PC-9 (cell line): ENCODE results near the gene LRRC59. TPM values are rescaled to one million over a fixed set of nuclear protein-coding genes. Genes with fewer than 3 reads are reported as not detected.
"Not testable (repeated sequence)": the region's sequence is repeated elsewhere in the genome, so short reads cannot be mapped to it uniquely, and the experiment has no call there.

Experiments
- BruUV-seq: library from RNA; stranded (reverse); fragments of 400-500 nt; replicated peaks from 2 replicates; lab custom pipeline; 2021; lab: Mats Ljungman, UMichigan
- CTCF ChIA-PET: fragments of 300-600 bp; sonication (Branson Sonifier 250); formaldehyde crosslinking; loops from one replicate; lab custom pipeline; 2022; ENCODE audit warnings: antibody characterized with exemption; lab: Charles Lee
- POLR2A ChIA-PET: fragments of 300-600 bp; sonication (Branson Sonifier 250); formaldehyde crosslinking; loops from one replicate; lab custom pipeline; 2022; ENCODE audit warnings: antibody characterized with exemption; ENCODE audit not compliant: unreplicated experiment; lab: Charles Lee
- DNase-seq, 2 experiments: peaks; one replicate each; pipeline versions ENCODE4 v3.0.0 to v3.0.0-alpha.2; 2015 to 2022; ENCODE audit warnings: mixed read lengths in 1 of 2
- H2AFZ ChIP-seq: fragments of 200-600 bp; sonication (generic); 2 replicates; pipeline ENCODE4 v1.8.1; 2017; ENCODE audit warnings: antibody characterized with exemption
- H3F3A ChIP-seq: fragments of 200-600 bp; sonication (generic); 2 replicates; pipeline ENCODE4 v1.8.1; 2017; ENCODE audit warnings: antibody characterized with exemption, mild to moderate bottlenecking, low read depth; ENCODE audit not compliant: insufficient read depth
- H3K27ac ChIP-seq: fragments of 200-600 bp; sonication (generic); 2 replicates; pipeline ENCODE4 v1.6.1; 2016; ENCODE audit warnings: mixed run types
- H3K27me3 ChIP-seq: fragments of 200-600 bp; sonication (generic); 2 replicates; pipeline ENCODE4 v1.6.1; 2016; ENCODE audit warnings: low read depth, mixed run types; ENCODE audit not compliant: insufficient read depth
- H3K36me3 ChIP-seq: fragments of 200-600 bp; sonication (generic); 2 replicates; pipeline ENCODE4 v1.6.1; 2016; ENCODE audit warnings: low read depth, mixed run types
- H3K4me1 ChIP-seq: fragments of 200-600 bp; sonication (generic); replicated peaks from 2 replicates; pipeline ENCODE4 v1.6.1; 2016; ENCODE audit warnings: mixed run types; ENCODE audit not compliant: insufficient read depth
- H3K4me2 ChIP-seq: fragments of 200-600 bp; sonication (generic); 2 replicates; pipeline ENCODE4 v1.6.1; 2017; ENCODE audit warnings: mixed run types
- H3K4me3 ChIP-seq: fragments of 200-600 bp; sonication (generic); 2 replicates; pipeline ENCODE4 v1.6.1; 2016; ENCODE audit warnings: mixed run types
- H3K79me2 ChIP-seq: fragments of 200-600 bp; sonication (generic); 2 replicates; pipeline ENCODE4 v1.6.1; 2017; ENCODE audit warnings: low read depth, mixed run types
- H3K9me2 ChIP-seq: fragments of 200-600 bp; sonication (generic); 2 replicates; pipeline ENCODE4 v1.8.1; 2017; ENCODE audit warnings: mild to moderate bottlenecking; ENCODE audit not compliant: insufficient read depth
- H3K9me3 ChIP-seq: fragments of 200-600 bp; sonication (generic); 2 replicates; pipeline ENCODE4 v1.8.1; 2016; ENCODE audit warnings: low read depth; ENCODE audit not compliant: insufficient read depth
- H4K20me1 ChIP-seq: fragments of 200-600 bp; sonication (generic); 2 replicates; pipeline ENCODE4 v1.8.1; 2017; ENCODE audit not compliant: insufficient read depth
- CTCF ChIP-seq: fragments of 200-600 bp; sonication (generic); conservative IDR thresholded peaks from 2 replicates; pipeline ENCODE4 v1.6.1; 2017; ENCODE audit warnings: mixed run types, antibody characterized with exemption, mild to moderate bottlenecking, moderate library complexity
- EZH2 ChIP-seq: fragments of 200-600 bp; sonication (generic); IDR thresholded peaks from 2 replicates; pipeline ENCODE4 v1.8.0; 2017; ENCODE audit warnings: antibody characterized with exemption, low read depth
- intact Hi-C: fragments of 100-400 bp; cut with micrococcal nuclease; formaldehyde crosslinking; loops from one replicate; pipeline ENCODE4 v1.10.0; 2022; ENCODE audit not compliant: unreplicated experiment
- total RNA-seq: library from RNA; stranded (reverse); gene quantifications from 2 replicates; pipeline ENCODE4 v1.2.3, GENCODE V29; 2021

LRRC59 gene
- total RNA-seq, 1 experiment from 2014 or later = 102 TPM

GRCh38 chr17:50338645-50339044 lies 58.7 kb downstream of the LRRC59 start:
- H2AFZ ChIP-seq = no peak overlapping the region
- no peaks in the 10 kb centered on the region for H4K20me1 ChIP-seq
- H3K4me3 ChIP-seq = no peak overlapping the region
- H3K27ac ChIP-seq = no peak overlapping the region
- CTCF ChIA-PET = no interaction called here
- no peaks in the 10 kb centered on the region for H3K9me2 ChIP-seq
- H3K4me2 ChIP-seq = no peak overlapping the region
- POLR2A ChIA-PET = no interaction called here
- H3K4me1 ChIP-seq = no peaks in the 10 kb centered on the region
- H3K36me3 ChIP-seq = no peaks in the 10 kb centered on the region
- TF ChIP-seq CTCF (no peak), EZH2 (no peak)
- no peaks in the 10 kb centered on the region for H3K79me2 ChIP-seq
- H3K27me3 ChIP-seq = no peaks in the 10 kb centered on the region
- intact Hi-C loops = no loop called here
- no TSS peak for BruUV-seq
- H3K9me3 ChIP-seq = no peaks in the 10 kb centered on the region
- no peaks in the 10 kb centered on the region for H3F3A ChIP-seq
- no peak for DNase-seq

GRCh38 chr17:50337956-50338355 lies 59.4 kb downstream of the LRRC59 start:
- no peak for TF ChIP-seq EZH2
- no peak for TF ChIP-seq CTCF
- Histone ChIP-seq H2AFZ (no peak overlapping the region), H3K36me3 (no peaks in the 10 kb centered on the region), H3K27me3 (no peaks in the 10 kb centered on the region), H3K4me3 (no peak overlapping the region), H4K20me1 (no peaks in the 10 kb centered on the region), H3K79me2 (no peaks in the 10 kb centered on the region), H3F3A (no peaks in the 10 kb centered on the region), H3K27ac (no peak overlapping the region), H3K4me2 (no peak overlapping the region), H3K4me1 (no peaks in the 10 kb centered on the region), H3K9me3 (no peaks in the 10 kb centered on the region), H3K9me2 (no peaks in the 10 kb centered on the region)
- POLR2A ChIA-PET = no interaction called here
- no TSS peak for BruUV-seq
- CTCF ChIA-PET = no interaction called here
- intact Hi-C loops = no loop called here
- DNase-seq = no peak

- CTCF ChIA-PET, H3K27me3 ChIP-seq, H3K4me2 ChIP-seq, H3K79me2 ChIP-seq, H3K4me3 ChIP-seq, H2AFZ ChIP-seq, H3K36me3 ChIP-seq, H3K4me1 ChIP-seq, BruUV-seq, H3F3A ChIP-seq, DNase-seq, POLR2A ChIA-PET, intact Hi-C loops, H3K9me3 ChIP-seq, H3K9me2 ChIP-seq, H4K20me1 ChIP-seq, H3K27ac ChIP-seq: not testable (repeated sequence)
Measured at GRCh38 chr17:50333291-50334057, 63.8 kb downstream of the LRRC59 start.

GRCh38 chr17:50332196-50332595 lies 65.1 kb downstream of the LRRC59 start:
- H3K4me2 ChIP-seq = no peak overlapping the region
- H3F3A ChIP-seq = no peaks in the 10 kb centered on the region
- H3K4me3 ChIP-seq = no peak overlapping the region
- no peak overlapping the region for H3K27ac ChIP-seq
- no peaks in the 10 kb centered on the region for H3K9me3 ChIP-seq
- H3K4me1 ChIP-seq = no peaks in the 10 kb centered on the region
- H3K9me2 ChIP-seq = no peaks in the 10 kb centered on the region
- intact Hi-C loops = no loop called here
- no peak for DNase-seq
- ChIA-PET POLR2A (no interaction called here), CTCF (interaction anchor here (0.6 kb wide), 1 partner anchor 1819 kb away, joined by 3 read pairs; no protein-coding TSS in a partner anchor)
- no peaks in the 10 kb centered on the region for H3K36me3 ChIP-seq
- no peaks in the 10 kb centered on the region for H3K27me3 ChIP-seq
- TF ChIP-seq EZH2 = no peak
- TF ChIP-seq CTCF = no peak
- BruUV-seq = no TSS peak
- no peak overlapping the region for H2AFZ ChIP-seq
- H3K79me2 ChIP-seq = no peaks in the 10 kb centered on the region
- no peaks in the 10 kb centered on the region for H4K20me1 ChIP-seq
